Progenitor cell of endocrine pancreas (in vitro differentiated cells): ENCODE results near the gene DIP2C. TPM values are rescaled to one million over a fixed set of nuclear protein-coding genes. Genes with fewer than 3 reads are reported as not detected.
A peak's percentile ranks its signal among the peaks of the same experiment; 100 is the strongest.

Experiments used
- DNase-seq: peaks from one replicate; pipeline ENCODE4 v3.0.0; 2021; ENCODE audit warnings: low spot score; ENCODE audit not compliant: unreplicated experiment
- H3K27ac Mint-ChIP-seq: 2 replicates; pipeline ENCODE4 v1.8.0; 2021; ENCODE audit warnings: mild to moderate bottlenecking, moderate library complexity, mixed read lengths
- H3K27me3 Mint-ChIP-seq: 2 replicates; pipeline ENCODE4 v1.8.0; 2021; ENCODE audit warnings: mixed read lengths
- H3K36me3 Mint-ChIP-seq: 2 replicates; pipeline ENCODE4 v1.8.0; 2022; ENCODE audit warnings: mixed read lengths; ENCODE audit not compliant: insufficient read depth
- H3K4me1 Mint-ChIP-seq: 2 replicates; pipeline ENCODE4 v1.8.0; 2021; ENCODE audit warnings: low read depth, mixed read lengths
- H3K4me3 Mint-ChIP-seq: 2 replicates; pipeline ENCODE4 v1.8.0; 2021; ENCODE audit warnings: low read depth, mild to moderate bottlenecking, moderate library complexity, mixed read lengths
- H3K9me3 Mint-ChIP-seq: 2 replicates; pipeline ENCODE4 v1.8.0; 2021; ENCODE audit warnings: low read depth, mixed read lengths
- CTCF ChIP-seq: fragments of 200-600 bp; sonication (generic); IDR thresholded peaks from one replicate; pipeline ENCODE4 v1.5.0; 2021; ENCODE audit warnings: antibody characterized with exemption, mild to moderate bottlenecking; ENCODE audit not compliant: unreplicated experiment
- microRNA-seq: library from miRNA; unstranded; fragments of <30 nt; microRNA quantifications from one replicate; pipeline ENCODE4 v1.1.0, GENCODE V29; 2020; ENCODE audit warnings: borderline number of aligned reads; ENCODE audit not compliant: unreplicated experiment
- total RNA-seq: library from RNA; stranded (reverse); gene quantifications from 2 replicates; pipeline ENCODE4 v1.2.1, GENCODE V29; 2021

Gene DIP2C
- total RNA-seq, 1 donor from 2014 or later = 27.2 TPM

GRCh38 chr10:224571-224970 is 464.9 kb downstream of the DIP2C start:
- Mint-ChIP-seq H3K4me3 (no peak overlapping the region), H3K9me3 (no peaks in the 10 kb centered on the region), H3K4me1 (no peaks in the 10 kb centered on the region), H3K36me3 (no peaks in the 10 kb centered on the region), H3K27ac (no peak overlapping the region), H3K27me3 (no peaks in the 10 kb centered on the region)
- DNase-seq = no peak
- TF ChIP-seq CTCF = no peak

Small RNA genes within 50 kb of the gene (microRNA-seq; reads per million reads assigned to microRNA genes)
- 38.2 reads per million, percentile 41 among the genes with 10 or more reads in this experiment for gene MIR5699

Other genes starting within 250 kb of the DIP2C start
- 110 and 114 TPM in 2 replicates for gene LARP4B, start 242.0 kb upstream of the DIP2C start, total RNA-seq